ENCODE data around the gene G0S2. TPM values are rescaled to one million over a fixed set of nuclear protein-coding genes. Genes with fewer than 3 reads are reported as not detected.

Gene G0S2
- total and polyA plus RNA-seq, 9 donors, result 41.5 to 392 (median 77.6) TPM

DNA sequence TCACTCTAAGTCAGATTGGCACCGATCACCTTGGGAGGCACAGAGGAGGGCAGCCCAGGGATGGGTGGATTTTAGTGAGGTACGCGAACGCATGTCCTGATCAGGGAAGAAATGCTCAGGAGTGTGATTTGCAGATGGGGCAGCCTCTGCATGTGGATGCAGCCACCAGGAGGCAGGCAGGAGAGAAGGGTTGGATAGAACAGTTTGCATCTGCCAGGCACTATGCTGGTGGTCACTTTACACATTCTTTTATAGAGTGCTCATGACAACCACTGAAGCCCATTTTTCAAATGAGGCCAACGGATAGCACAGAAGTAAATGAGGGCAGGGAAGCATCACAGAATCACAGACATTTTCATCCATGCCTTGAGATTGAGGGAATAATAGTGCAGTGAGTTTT is 28.7 kb upstream of the G0S2 start:
- H3K4me1 ChIP-seq (ENCODE audit: insufficient read depth), result peaks cover 40% of the 10 kb centered on the region
- intact Hi-C loops (cut with DNase I), result loop anchor here in 1 of 4 donors (5.0 kb wide), 1 partner anchor 46 kb away; no protein-coding TSS in a partner anchor
- no peaks in the 10 kb centered on the region for H3K27me3 ChIP-seq
- H3K36me3 ChIP-seq, result no peaks in the 10 kb centered on the region
- DNase-seq, result no peak
- TF ChIP-seq CTCF (IDR thresholded peaks at IDR 0.05) (no peak), EP300 (IDR thresholded peaks at IDR 0.05) (no peak), POLR2A (IDR thresholded peaks at IDR 0.05) (no peak)
- no peaks in the 10 kb centered on the region for H3K9me3 ChIP-seq
- WGBS, 3 donors, result 82 to 90% (median 87%) methylated on average over 5 of the region's 5 CpGs
- H3K4me3 ChIP-seq, result no peak overlapping the region
- H3K27ac ChIP-seq, result no peak overlapping the region

DNA sequence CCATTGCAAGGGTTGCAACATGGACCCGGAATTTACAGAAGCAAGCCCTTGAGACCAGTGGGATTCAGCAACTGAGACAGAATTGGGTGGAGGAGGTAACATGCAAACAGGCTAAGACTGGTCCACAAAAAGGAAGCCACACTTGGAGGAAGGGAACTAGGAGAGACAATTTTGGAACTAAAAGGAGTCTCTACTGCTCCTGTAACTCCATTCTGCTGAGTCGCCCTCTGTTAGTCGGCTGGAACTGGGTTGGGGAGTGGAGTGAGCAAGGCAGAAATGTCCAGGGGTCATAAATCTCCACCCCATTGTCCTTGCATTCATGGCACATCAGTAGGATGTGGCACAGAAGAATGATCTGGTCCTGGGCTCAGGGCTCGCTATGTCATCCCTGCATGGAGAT is 28.1 kb upstream of the G0S2 start:
- Histone ChIP-seq H3K4me3 (no peak overlapping the region), H3K27me3 (no peaks in the 10 kb centered on the region), H3K36me3 (no peaks in the 10 kb centered on the region), H3K27ac (no peak overlapping the region), H3K4me1 (ENCODE audit: insufficient read depth) (peaks cover 38% of the 10 kb centered on the region), H3K9me3 (no peaks in the 10 kb centered on the region)
- no peak for DNase-seq
- 42 to 69% (median 62%) methylated on average over 4 of the region's 4 CpGs for WGBS, 3 donors
- intact Hi-C loops (cut with DNase I), result loop anchor here in 1 of 4 donors (5.0 kb wide), 1 partner anchor 45 kb away; no protein-coding TSS in a partner anchor
- TF ChIP-seq POLR2A (IDR thresholded peaks at IDR 0.05) (no peak), CTCF (IDR thresholded peaks at IDR 0.05) (no peak), EP300 (IDR thresholded peaks at IDR 0.05) (no peak)

DNA sequence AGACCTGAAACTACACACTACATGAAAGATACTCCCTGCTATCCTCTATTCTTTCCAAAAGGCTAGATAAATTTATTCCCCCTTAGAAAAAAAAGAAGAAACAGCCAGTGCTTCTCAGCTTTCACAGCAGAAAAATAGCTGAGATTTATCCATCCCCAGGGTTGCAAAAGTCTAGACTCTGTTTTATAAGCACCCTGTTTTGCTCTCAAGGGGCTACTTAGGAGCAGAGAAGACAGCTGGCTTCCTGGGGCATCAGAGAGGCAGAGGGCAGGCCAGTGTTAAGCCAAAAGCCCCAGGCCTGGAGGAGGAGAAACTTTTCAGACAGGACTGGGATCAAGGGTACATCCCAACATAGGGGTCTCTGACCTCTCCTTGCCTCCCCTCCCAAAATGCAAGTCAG is 26.9 kb upstream of the G0S2 start:
- no peak for DNase-seq

GRCh38 chr1:209648931-209649776 is 26.1 kb upstream of the G0S2 start:
- 46 to 49% (median 46%) methylated on average over 6 of the region's 6 CpGs for WGBS, 3 donors
- DNase-seq, result no peak
- H3K9me3 ChIP-seq, result no peaks in the 10 kb centered on the region
- H3K27me3 ChIP-seq, result no peaks in the 10 kb centered on the region
- H3K4me3 ChIP-seq, result no peak overlapping the region
- H3K27ac ChIP-seq, result peak overlapping the region in 1 of 2 donors; percentile 22
- intact Hi-C loops (cut with DNase I), result loop anchor here in 1 of 4 donors (5.0 kb wide), 1 partner anchor 43 kb away; no protein-coding TSS in a partner anchor
- H3K4me1 ChIP-seq (ENCODE audit: insufficient read depth), result peaks cover 33% of the 10 kb centered on the region
- no peaks in the 10 kb centered on the region for H3K36me3 ChIP-seq
- TF ChIP-seq CTCF (IDR thresholded peaks at IDR 0.05), result no peak
- no peak for TF ChIP-seq POLR2A (IDR thresholded peaks at IDR 0.05)
- TF ChIP-seq EP300 (IDR thresholded peaks at IDR 0.05), result no peak

More for the DNA sequence above, 26.9 kb upstream of the G0S2 start:
- TF ChIP-seq EP300 (IDR thresholded peaks at IDR 0.05) (no peak), CTCF (IDR thresholded peaks at IDR 0.05) (no peak), POLR2A (IDR thresholded peaks at IDR 0.05) (no peak)
- intact Hi-C loops (cut with DNase I), result loop anchor here in 1 of 4 donors (5.0 kb wide), 1 partner anchor 44 kb away; no protein-coding TSS in a partner anchor
- no peaks in the 10 kb centered on the region for H3K9me3 ChIP-seq
- H3K27me3 ChIP-seq, result no peaks in the 10 kb centered on the region
- H3K4me1 ChIP-seq (ENCODE audit: insufficient read depth), result peaks cover 34% of the 10 kb centered on the region
- no peak overlapping the region for H3K4me3 ChIP-seq
- H3K27ac ChIP-seq, result no peak overlapping the region
- no peaks in the 10 kb centered on the region for H3K36me3 ChIP-seq

Measured in ovary (tissue), 9 donors.